GM23338 (cell line): ENCODE data around the gene SPRED2. TPM values are rescaled to one million over a fixed set of nuclear protein-coding genes. Genes with fewer than 3 reads are reported as not detected.

Experiments
- ATAC-seq: fragments of 200-7000 bp; cut with Tn5 transposase; 3 replicates; pipeline ENCODE4 v1.9.1; 2020
- DNase-seq: peaks from one replicate; pipeline ENCODE4 v3.0.0-alpha.2; 2015; ENCODE audit warnings: low spot score
- H2AFZ ChIP-seq: fragments of 200-600 bp; sonication (generic); 2 replicates; pipeline ENCODE4 v1.8.0; 2016; ENCODE audit warnings: antibody characterized with exemption, mild to moderate bottlenecking, moderate library complexity
- H3F3A ChIP-seq: fragments of 200-600 bp; sonication (generic); replicated peaks from 2 replicates; pipeline ENCODE4 v1.8.0; 2017; ENCODE audit warnings: antibody characterized with exemption, mixed run types, low read depth
- H3K27ac ChIP-seq: fragments of 200-600 bp; sonication (generic); 2 replicates; pipeline ENCODE4 v1.6.1; 2016; ENCODE audit warnings: low read depth
- H3K27me3 ChIP-seq: fragments of 200-600 bp; sonication (generic); 2 replicates; pipeline ENCODE4 v1.8.0; 2016; ENCODE audit warnings: mild to moderate bottlenecking, mixed run types, moderate library complexity; ENCODE audit not compliant: insufficient read depth
- H3K36me3 ChIP-seq: fragments of 200-600 bp; sonication (generic); 2 replicates; pipeline ENCODE4 v1.8.0; 2016; ENCODE audit warnings: mild to moderate bottlenecking; ENCODE audit not compliant: insufficient read depth
- H3K4me1 ChIP-seq: fragments of 200-600 bp; sonication (generic); 2 replicates; pipeline ENCODE4 v1.8.0; 2016; ENCODE audit warnings: mild to moderate bottlenecking, moderate library complexity; ENCODE audit not compliant: insufficient read depth
- H3K4me2 ChIP-seq: fragments of 200-600 bp; sonication (generic); 2 replicates; pipeline ENCODE4 v1.7.1; 2017; ENCODE audit warnings: mixed run types
- H3K4me3 ChIP-seq: fragments of 200-600 bp; sonication (generic); 2 replicates; pipeline ENCODE4 v1.6.1; 2016; ENCODE audit warnings: mixed run types
- H3K79me2 ChIP-seq: fragments of 200-600 bp; sonication (generic); replicated peaks from 2 replicates; pipeline ENCODE4 v1.8.0; 2017; ENCODE audit warnings: mild to moderate bottlenecking; ENCODE audit not compliant: insufficient read depth
- H3K9me2 ChIP-seq: fragments of 200-600 bp; sonication (generic); 2 replicates; pipeline ENCODE4 v1.8.0; 2017; ENCODE audit not compliant: insufficient read depth
- H4K20me1 ChIP-seq: fragments of 200-600 bp; sonication (generic); replicated peaks from 2 replicates; pipeline ENCODE4 v1.8.0; 2017; ENCODE audit warnings: mild to moderate bottlenecking; ENCODE audit not compliant: insufficient read depth
- H3K27ac Mint-ChIP-seq: 2 replicates; pipeline ENCODE4 v1.8.0; 2020; ENCODE audit warnings: inconsistent platforms, mild to moderate bottlenecking, moderate library complexity, mixed read lengths
- H3K27me3 Mint-ChIP-seq: 3 replicates; pipeline ENCODE4 v1.8.0; 2022; ENCODE audit warnings: low read depth, mild to moderate bottlenecking, moderate library complexity, mixed read lengths, inconsistent platforms; ENCODE audit not compliant: insufficient read depth, poor library complexity
- H3K36me3 Mint-ChIP-seq: 3 replicates; pipeline ENCODE4 v1.8.0; 2021; ENCODE audit warnings: low read depth, mild to moderate bottlenecking, inconsistent platforms, moderate library complexity, mixed read lengths
- H3K4me1 Mint-ChIP-seq: 3 replicates; pipeline ENCODE4 v1.8.0; 2020; ENCODE audit warnings: mild to moderate bottlenecking, inconsistent platforms, mixed read lengths
- H3K4me3 Mint-ChIP-seq: 3 replicates; pipeline ENCODE4 v1.8.0; 2021; ENCODE audit warnings: moderate library complexity, mild to moderate bottlenecking, inconsistent platforms, mixed read lengths
- H3K9me3 Mint-ChIP-seq: 3 replicates; pipeline ENCODE4 v1.8.0; 2020; ENCODE audit warnings: moderate library complexity, mild to moderate bottlenecking, inconsistent platforms, mixed read lengths
- CREB1 ChIP-seq: fragments of 250-450 bp; sonication (Bioruptor Pico); IDR thresholded peaks from 2 replicates; pipeline ENCODE4 v1.5.0; 2020; ENCODE audit warnings: low read depth, mild to moderate bottlenecking, moderate library complexity
- JUNB ChIP-seq: IDR thresholded peaks from one replicate; pipeline ENCODE4 v1.6.1; 2016; ENCODE audit warnings: antibody characterized with exemption; ENCODE audit not compliant: unreplicated experiment
- NANOG ChIP-seq: IDR thresholded peaks from 2 replicates; pipeline ENCODE4 v1.6.1; 2016; ENCODE audit warnings: antibody characterized with exemption, borderline replicate concordance
- STAT1 ChIP-seq: IDR thresholded peaks from one replicate; pipeline ENCODE4 v1.6.1; 2016; ENCODE audit warnings: antibody characterized with exemption; ENCODE audit not compliant: unreplicated experiment
- ZNF114 ChIP-seq: fragments of 250-450 bp; sonication (Bioruptor Pico); IDR thresholded peaks from 2 replicates; pipeline ENCODE4 v1.5.0; 2020; ENCODE audit warnings: mild to moderate bottlenecking, moderate library complexity
- ZNF331 ChIP-seq: fragments of 250-450 bp; sonication (Bioruptor Pico); IDR thresholded peaks from 2 replicates; pipeline ENCODE4 v1.5.0; 2020; ENCODE audit warnings: low read depth, mild to moderate bottlenecking, moderate library complexity
- polyA plus RNA-seq: library from polyadenylated mRNA; unstranded; fragments of >200 nt; fragmentation: Nextera tagmentation; extraction: Ambion mirVana; gene quantifications from 2 replicates; pipeline ENCODE4 v1.2.1, GENCODE V29; 2016
- total RNA-seq: library from RNA; depleted of rRNA; stranded (reverse); fragments of >200 nt; shearing (Covaris generic); gene quantifications from 2 replicates; pipeline ENCODE4 v1.2.3, GENCODE V29; 2014
- TF ChIP-seq, protein P1 (sequence below), 2 experiments: fragments of 200-600 bp in 1 of 2; sonication (generic) in 1 of 2; conservative IDR thresholded peaks; 2 replicates each; pipeline versions ENCODE4 v1.5.1 to v1.6.1; 2016 to 2017; ENCODE audit warnings: antibody characterized with exemption in 2 of 2, low read depth in 2 of 2, mild to moderate bottlenecking in 2 of 2, moderate library complexity in 1 of 2
- TF ChIP-seq, protein P2 (sequence below): IDR thresholded peaks from one replicate; pipeline ENCODE4 v1.6.1; 2018; ENCODE audit warnings: antibody characterized with exemption; ENCODE audit not compliant: unreplicated experiment
- TF ChIP-seq, protein P3 (sequence below): IDR thresholded peaks from 2 replicates; pipeline ENCODE4 v1.6.1; 2016; ENCODE audit warnings: antibody characterized with exemption

The SPRED2 gene
- total and polyA plus RNA-seq, 2 experiments from 2014 or later: 8.7 to 13.0 TPM

DNA sequence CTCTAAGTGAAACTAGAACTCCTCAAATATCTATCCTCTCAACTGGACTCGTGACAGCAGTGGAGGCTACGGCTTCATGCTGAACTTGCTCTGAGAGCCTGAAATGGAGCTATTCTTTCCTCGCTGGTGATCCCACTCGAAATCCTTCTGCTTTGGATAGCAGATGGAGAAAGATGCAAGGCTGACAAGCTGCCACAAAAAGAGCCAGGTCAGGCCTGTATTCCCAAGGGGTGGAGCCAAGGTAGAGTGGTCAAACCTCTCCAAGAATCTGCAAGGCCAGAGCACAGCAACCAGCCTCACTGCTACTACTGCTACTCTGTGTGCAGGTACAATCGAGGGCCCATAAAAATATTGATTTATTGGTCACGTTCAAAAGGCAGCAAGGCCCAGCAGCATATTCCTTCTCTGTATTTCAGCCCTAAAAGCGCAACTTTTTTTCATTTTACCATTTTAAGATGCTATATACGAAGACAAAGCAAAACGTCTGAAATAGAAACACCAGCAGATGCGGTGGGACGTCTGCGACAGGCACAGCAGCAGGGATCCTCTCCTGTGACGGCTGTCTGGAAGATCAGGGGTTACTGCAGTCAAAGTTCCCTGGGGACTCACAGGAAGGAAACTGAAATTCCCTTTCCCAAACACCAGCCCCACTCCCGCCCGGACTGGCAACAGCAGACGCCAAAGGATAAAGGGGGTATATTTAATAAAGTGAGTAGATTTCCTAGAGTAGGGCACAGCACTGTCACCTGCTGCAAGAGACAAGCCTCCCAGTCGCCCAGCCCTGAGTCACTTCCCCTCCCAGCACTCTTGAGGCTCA is 2.4 kb downstream of the SPRED2 start (continued):
- TF ChIP-seq, protein P1, sequence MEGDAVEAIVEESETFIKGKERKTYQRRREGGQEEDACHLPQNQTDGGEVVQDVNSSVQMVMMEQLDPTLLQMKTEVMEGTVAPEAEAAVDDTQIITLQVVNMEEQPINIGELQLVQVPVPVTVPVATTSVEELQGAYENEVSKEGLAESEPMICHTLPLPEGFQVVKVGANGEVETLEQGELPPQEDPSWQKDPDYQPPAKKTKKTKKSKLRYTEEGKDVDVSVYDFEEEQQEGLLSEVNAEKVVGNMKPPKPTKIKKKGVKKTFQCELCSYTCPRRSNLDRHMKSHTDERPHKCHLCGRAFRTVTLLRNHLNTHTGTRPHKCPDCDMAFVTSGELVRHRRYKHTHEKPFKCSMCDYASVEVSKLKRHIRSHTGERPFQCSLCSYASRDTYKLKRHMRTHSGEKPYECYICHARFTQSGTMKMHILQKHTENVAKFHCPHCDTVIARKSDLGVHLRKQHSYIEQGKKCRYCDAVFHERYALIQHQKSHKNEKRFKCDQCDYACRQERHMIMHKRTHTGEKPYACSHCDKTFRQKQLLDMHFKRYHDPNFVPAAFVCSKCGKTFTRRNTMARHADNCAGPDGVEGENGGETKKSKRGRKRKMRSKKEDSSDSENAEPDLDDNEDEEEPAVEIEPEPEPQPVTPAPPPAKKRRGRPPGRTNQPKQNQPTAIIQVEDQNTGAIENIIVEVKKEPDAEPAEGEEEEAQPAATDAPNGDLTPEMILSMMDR (conservative IDR thresholded peaks at IDR 0.05; ENCODE audit: low read depth in 2 of 2): no peak
- TF ChIP-seq JUNB (no peak), CREB1 (CRISPR knock-in tag) (no peak), NANOG (no peak)

DNA sequence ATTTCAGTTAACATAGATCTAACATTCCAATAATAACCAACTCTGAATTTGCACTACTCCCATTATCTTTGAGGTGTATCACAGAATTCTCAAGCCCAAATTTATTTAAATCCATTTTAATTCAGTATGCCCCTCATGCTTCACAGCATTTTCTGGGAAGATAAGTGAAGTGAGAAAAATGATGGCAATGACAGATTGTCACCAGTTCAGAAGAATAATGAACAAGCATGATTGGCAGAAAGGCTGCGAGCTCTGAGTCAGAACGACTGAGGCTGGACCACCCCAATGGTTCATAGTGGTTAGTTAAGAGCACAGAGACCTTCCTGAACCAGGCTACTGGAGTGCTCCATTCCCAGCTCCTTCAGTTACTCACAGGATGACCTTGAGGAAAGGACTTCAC is 4.9 kb downstream of the SPRED2 start:
- Histone ChIP-seq H3K27ac (no peak overlapping the region), H3K4me2 (no peak overlapping the region), H3F3A (peaks cover 4% of the 10 kb centered on the region; the same call in 1 of the 2 replicates), H3K4me1 (peaks cover 12% of the 10 kb centered on the region), H3K4me3 (no peak overlapping the region), H3K9me2 (no peaks in the 10 kb centered on the region), H4K20me1 (peaks cover 46% of the 10 kb centered on the region), H2AFZ (no peak overlapping the region), H3K79me2 (peaks cover 76% of the 10 kb centered on the region), H3K36me3 (no peaks in the 10 kb centered on the region), H3K27me3 (peaks cover 36% of the 10 kb centered on the region)
- DNase-seq (no peak), ATAC-seq (no peak)
- Mint-ChIP-seq H3K27me3 (peaks cover 23% of the 10 kb centered on the region), H3K4me3 (no peak overlapping the region), H3K9me3 (no peaks in the 10 kb centered on the region), H3K27ac (no peak overlapping the region), H3K36me3 (no peaks in the 10 kb centered on the region), H3K4me1 (peaks cover 12% of the 10 kb centered on the region)
- TF ChIP-seq, protein P2, sequence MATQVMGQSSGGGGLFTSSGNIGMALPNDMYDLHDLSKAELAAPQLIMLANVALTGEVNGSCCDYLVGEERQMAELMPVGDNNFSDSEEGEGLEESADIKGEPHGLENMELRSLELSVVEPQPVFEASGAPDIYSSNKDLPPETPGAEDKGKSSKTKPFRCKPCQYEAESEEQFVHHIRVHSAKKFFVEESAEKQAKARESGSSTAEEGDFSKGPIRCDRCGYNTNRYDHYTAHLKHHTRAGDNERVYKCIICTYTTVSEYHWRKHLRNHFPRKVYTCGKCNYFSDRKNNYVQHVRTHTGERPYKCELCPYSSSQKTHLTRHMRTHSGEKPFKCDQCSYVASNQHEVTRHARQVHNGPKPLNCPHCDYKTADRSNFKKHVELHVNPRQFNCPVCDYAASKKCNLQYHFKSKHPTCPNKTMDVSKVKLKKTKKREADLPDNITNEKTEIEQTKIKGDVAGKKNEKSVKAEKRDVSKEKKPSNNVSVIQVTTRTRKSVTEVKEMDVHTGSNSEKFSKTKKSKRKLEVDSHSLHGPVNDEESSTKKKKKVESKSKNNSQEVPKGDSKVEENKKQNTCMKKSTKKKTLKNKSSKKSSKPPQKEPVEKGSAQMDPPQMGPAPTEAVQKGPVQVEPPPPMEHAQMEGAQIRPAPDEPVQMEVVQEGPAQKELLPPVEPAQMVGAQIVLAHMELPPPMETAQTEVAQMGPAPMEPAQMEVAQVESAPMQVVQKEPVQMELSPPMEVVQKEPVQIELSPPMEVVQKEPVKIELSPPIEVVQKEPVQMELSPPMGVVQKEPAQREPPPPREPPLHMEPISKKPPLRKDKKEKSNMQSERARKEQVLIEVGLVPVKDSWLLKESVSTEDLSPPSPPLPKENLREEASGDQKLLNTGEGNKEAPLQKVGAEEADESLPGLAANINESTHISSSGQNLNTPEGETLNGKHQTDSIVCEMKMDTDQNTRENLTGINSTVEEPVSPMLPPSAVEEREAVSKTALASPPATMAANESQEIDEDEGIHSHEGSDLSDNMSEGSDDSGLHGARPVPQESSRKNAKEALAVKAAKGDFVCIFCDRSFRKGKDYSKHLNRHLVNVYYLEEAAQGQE: no peak

DNA sequence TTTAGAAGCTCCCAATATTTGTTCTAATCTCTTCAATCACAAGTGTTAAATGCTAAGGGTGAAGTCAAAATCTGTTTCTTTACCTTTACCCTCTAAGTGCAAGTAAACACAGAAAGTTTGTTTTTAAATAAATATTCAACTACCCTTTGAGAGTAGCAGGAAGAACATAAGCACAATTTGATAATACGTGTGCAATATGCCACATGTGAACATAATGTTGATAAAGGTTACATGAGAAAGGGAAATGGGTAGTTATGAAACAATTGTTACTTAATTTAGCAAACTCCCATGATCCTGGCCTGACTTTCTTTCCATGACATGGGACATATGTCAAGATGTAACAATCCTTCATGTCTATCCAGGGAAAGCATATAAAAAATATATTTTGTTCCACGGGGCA is 7.1 kb downstream of the SPRED2 start:
- Mint-ChIP-seq H3K4me1 (peaks cover 28% of the 10 kb centered on the region), H3K27ac (no peak overlapping the region)
- H4K20me1 ChIP-seq: peaks cover 44% of the 10 kb centered on the region

More for the DNA sequence above, 7.1 kb downstream of the SPRED2 start:
- H3K36me3 ChIP-seq: no peaks in the 10 kb centered on the region
- ATAC-seq: no peak
- no peak for DNase-seq
- Mint-ChIP-seq H3K9me3 (no peaks in the 10 kb centered on the region), H3K4me3 (no peak overlapping the region), H3K27me3 (peaks cover 11% of the 10 kb centered on the region), H3K36me3 (no peaks in the 10 kb centered on the region)
- H3K4me2 ChIP-seq: no peak overlapping the region
- no peak overlapping the region for H2AFZ ChIP-seq
- no peaks in the 10 kb centered on the region for H3K9me2 ChIP-seq
- H3K4me1 ChIP-seq: peaks cover 21% of the 10 kb centered on the region
- H3F3A ChIP-seq: peaks cover 3% of the 10 kb centered on the region; the same call in 1 of the 2 replicates
- H3K27ac ChIP-seq: no peak overlapping the region
- H3K79me2 ChIP-seq: peaks cover 77% of the 10 kb centered on the region
- peaks cover 24% of the 10 kb centered on the region for H3K27me3 ChIP-seq
- TF ChIP-seq JUNB: no peak
- TF ChIP-seq ZNF114 (CRISPR knock-in tag): no peak
- TF ChIP-seq, protein P1 (conservative IDR thresholded peaks at IDR 0.05; ENCODE audit: low read depth in 2 of 2): no peak
- TF ChIP-seq, protein P3, sequence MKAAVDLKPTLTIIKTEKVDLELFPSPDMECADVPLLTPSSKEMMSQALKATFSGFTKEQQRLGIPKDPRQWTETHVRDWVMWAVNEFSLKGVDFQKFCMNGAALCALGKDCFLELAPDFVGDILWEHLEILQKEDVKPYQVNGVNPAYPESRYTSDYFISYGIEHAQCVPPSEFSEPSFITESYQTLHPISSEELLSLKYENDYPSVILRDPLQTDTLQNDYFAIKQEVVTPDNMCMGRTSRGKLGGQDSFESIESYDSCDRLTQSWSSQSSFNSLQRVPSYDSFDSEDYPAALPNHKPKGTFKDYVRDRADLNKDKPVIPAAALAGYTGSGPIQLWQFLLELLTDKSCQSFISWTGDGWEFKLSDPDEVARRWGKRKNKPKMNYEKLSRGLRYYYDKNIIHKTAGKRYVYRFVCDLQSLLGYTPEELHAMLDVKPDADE: no peak
- no peak for TF ChIP-seq CREB1 (CRISPR knock-in tag)
- no peak for TF ChIP-seq STAT1
- no peak for TF ChIP-seq ZNF331 (CRISPR knock-in tag)
- no peak overlapping the region for H3K4me3 ChIP-seq
